ENCODE results near the gene EFNA4. TPM values are rescaled to one million over a fixed set of nuclear protein-coding genes. Genes with fewer than 3 reads are reported as not detected.

Gene EFNA4
- 1.9 and 3.7 TPM in 2 replicates for total RNA-seq

GRCh38 chr1:155063550-155064110, at the start of gene EFNA4:
EFNA4 (plus strand) TSS chr1:155063740; CDS start chr1:155063824, 84 bp downstream.

GRCh38 chr1:155033524-155033923, 30.0 kb upstream of the EFNA4 start, which contains the start of the genes DCST1 and DCST2:
DCST1 (plus strand) TSS chr1:155033824; CDS start chr1:155034037, 213 bp downstream.
DCST2 (minus strand) TSS chr1:155033781; CDS start chr1:155033701, 80 bp downstream.

GRCh38 chr1:155050560-155051341, 12.8 kb upstream of the EFNA4 start, which contains the start of gene ADAM15:
ADAM15 (plus strand) TSS chr1:155051316; CDS start chr1:155051387, 71 bp downstream.

GRCh38 chr1:155078469-155079209, 15.1 kb downstream of the EFNA4 start, which contains the start of gene EFNA3:
EFNA3 (plus strand) TSS chr1:155078837; CDS start chr1:155078942, 105 bp downstream.

Other genes starting within 250 kb of the EFNA4 start
- gene KCNN3, start 193.5 kb upstream of the EFNA4 start, total RNA-seq, result under 0.01 and 0.28 TPM in 2 replicates
- 6.5 and 13.2 TPM in 2 replicates for gene PMVK, start 127.0 kb upstream of the EFNA4 start, total RNA-seq
- 27.6 and 109 TPM in 2 replicates for gene PBXIP1, start 107.6 kb upstream of the EFNA4 start, total RNA-seq
- 5.6 and 7.7 TPM in 2 replicates for gene PYGO2, start 102.0 kb upstream of the EFNA4 start, total RNA-seq
- gene SHC1, start 93.0 kb upstream of the EFNA4 start, total RNA-seq, result 176 and 223 TPM in 2 replicates
- 40.9 and 151 TPM in 2 replicates for gene CKS1B, start 89.1 kb upstream of the EFNA4 start, total RNA-seq
- gene FLAD1, start 80.4 kb upstream of the EFNA4 start, total RNA-seq, result 17.8 and 27.4 TPM in 2 replicates
- gene LENEP, start 70.2 kb upstream of the EFNA4 start, total RNA-seq, result 0.56 TPM in 1 of 2 replicates, not detected in the other
- gene ZBTB7B, start 60.9 kb upstream of the EFNA4 start, total RNA-seq, result 12.5 and 16.9 TPM in 2 replicates
- gene DCST2, start 30.0 kb upstream of the EFNA4 start, total RNA-seq, result not detected in 2 replicates
- not detected in 2 replicates for gene DCST1, start 29.9 kb upstream of the EFNA4 start, total RNA-seq
- gene ADAM15, start 12.4 kb upstream of the EFNA4 start, total RNA-seq, result 66.8 and 66.9 TPM in 2 replicates
- gene EFNA3, start 15.1 kb downstream of the EFNA4 start, total RNA-seq, result 0.77 and 3.1 TPM in 2 replicates
- 0.19 and 1.4 TPM in 2 replicates for gene EFNA1, start 64.1 kb downstream of the EFNA4 start, total RNA-seq
- 26.6 and 27.3 TPM in 2 replicates for gene SLC50A1, start 72.1 kb downstream of the EFNA4 start, total RNA-seq
- gene DPM3, start 76.8 kb downstream of the EFNA4 start, total RNA-seq, result 27.6 and 28.0 TPM in 2 replicates
- gene KRTCAP2, start 109.6 kb downstream of the EFNA4 start, total RNA-seq, result 138 TPM in 2 replicates
- gene TRIM46, start 110.1 kb downstream of the EFNA4 start, total RNA-seq, result 1.5 and 2.5 TPM in 2 replicates
- gene THBS3, start 144.2 kb downstream of the EFNA4 start, total RNA-seq, result 7.9 and 14.4 TPM in 2 replicates
- 44.3 and 57.3 TPM in 2 replicates for gene MTX1, start 145.0 kb downstream of the EFNA4 start, total RNA-seq
- 3.4 and 3.5 TPM in 2 replicates for gene ENTREP3, start 191.7 kb downstream of the EFNA4 start, total RNA-seq
- 32.1 and 42.9 TPM in 2 replicates for gene SCAMP3, start 198.6 kb downstream of the EFNA4 start, total RNA-seq
- gene CLK2, start 209.8 kb downstream of the EFNA4 start, total RNA-seq, result 22.0 and 25.7 TPM in 2 replicates
- gene HCN3, start 213.7 kb downstream of the EFNA4 start, total RNA-seq, result 0.19 and 0.85 TPM in 2 replicates
- gene PKLR, start 237.7 kb downstream of the EFNA4 start, total RNA-seq, result 0.56 TPM in 1 of 2 replicates, not detected in the other
- 110 and 204 TPM in 2 replicates for gene FDPS, start 245.1 kb downstream of the EFNA4 start, total RNA-seq